Measurements from ENCODE around the gene CTRB1.
"Not testable (repeated sequence)": the region's sequence is repeated elsewhere in the genome, so short reads cannot be mapped to it uniquely, and the experiment has no call there.

The CTRB1 gene

DNA sequence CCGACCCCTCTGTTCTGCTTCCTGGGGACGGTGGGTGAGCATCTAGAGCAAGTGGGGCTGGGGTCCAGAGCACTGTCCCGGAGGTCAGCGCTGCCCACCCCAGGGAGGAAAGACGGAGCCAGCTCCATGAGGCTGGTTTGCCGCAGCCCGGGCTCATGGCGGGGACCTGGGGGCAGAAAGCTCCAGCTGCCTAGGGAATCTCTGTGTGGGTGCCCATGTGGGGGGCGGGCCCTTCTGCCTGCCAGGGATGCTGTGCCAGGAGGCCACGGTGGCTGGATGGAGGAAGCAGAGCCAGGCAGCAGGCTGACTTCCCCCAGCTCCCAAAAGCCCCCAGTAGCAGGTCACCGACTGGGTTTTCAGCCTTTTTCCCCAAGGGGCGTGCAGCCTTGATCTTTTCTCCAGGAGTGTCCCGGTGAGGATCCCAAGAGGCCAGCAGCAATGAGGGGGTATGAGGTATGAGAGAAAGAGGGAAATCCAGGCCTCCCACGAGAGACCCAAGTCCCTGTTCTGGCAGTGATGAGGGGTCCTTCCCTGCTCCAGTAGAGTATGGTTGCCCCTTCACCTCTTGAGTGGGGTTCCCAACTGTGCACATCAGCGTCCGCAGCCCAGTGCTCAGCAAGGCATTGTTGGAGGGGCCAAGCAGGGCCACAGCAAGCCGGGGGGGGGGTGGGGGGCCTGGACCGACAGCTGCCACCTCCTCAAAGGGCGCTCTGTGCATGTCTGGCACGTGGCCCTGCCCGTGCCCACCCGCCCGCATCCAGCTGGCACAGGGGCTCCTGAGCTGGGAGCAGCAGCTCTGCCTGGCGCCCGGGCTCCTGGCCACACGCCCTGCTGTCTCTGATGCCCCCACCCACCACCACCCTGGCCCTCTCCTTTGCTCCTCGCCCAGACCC is 48.2 kb downstream of the CTRB1 start:
- no peak overlapping the region for H3K4me3 ChIP-seq (ENCODE audit: control insufficient read depth, low read depth, low read length)
- DNase-seq (ENCODE audit: low read depth): no peak
- TF ChIP-seq, protein P1, sequence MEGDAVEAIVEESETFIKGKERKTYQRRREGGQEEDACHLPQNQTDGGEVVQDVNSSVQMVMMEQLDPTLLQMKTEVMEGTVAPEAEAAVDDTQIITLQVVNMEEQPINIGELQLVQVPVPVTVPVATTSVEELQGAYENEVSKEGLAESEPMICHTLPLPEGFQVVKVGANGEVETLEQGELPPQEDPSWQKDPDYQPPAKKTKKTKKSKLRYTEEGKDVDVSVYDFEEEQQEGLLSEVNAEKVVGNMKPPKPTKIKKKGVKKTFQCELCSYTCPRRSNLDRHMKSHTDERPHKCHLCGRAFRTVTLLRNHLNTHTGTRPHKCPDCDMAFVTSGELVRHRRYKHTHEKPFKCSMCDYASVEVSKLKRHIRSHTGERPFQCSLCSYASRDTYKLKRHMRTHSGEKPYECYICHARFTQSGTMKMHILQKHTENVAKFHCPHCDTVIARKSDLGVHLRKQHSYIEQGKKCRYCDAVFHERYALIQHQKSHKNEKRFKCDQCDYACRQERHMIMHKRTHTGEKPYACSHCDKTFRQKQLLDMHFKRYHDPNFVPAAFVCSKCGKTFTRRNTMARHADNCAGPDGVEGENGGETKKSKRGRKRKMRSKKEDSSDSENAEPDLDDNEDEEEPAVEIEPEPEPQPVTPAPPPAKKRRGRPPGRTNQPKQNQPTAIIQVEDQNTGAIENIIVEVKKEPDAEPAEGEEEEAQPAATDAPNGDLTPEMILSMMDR (conservative IDR thresholded peaks at IDR 0.05; ENCODE audit: control insufficient read depth, insufficient read depth, low read depth, low read length): no peak

DNA sequence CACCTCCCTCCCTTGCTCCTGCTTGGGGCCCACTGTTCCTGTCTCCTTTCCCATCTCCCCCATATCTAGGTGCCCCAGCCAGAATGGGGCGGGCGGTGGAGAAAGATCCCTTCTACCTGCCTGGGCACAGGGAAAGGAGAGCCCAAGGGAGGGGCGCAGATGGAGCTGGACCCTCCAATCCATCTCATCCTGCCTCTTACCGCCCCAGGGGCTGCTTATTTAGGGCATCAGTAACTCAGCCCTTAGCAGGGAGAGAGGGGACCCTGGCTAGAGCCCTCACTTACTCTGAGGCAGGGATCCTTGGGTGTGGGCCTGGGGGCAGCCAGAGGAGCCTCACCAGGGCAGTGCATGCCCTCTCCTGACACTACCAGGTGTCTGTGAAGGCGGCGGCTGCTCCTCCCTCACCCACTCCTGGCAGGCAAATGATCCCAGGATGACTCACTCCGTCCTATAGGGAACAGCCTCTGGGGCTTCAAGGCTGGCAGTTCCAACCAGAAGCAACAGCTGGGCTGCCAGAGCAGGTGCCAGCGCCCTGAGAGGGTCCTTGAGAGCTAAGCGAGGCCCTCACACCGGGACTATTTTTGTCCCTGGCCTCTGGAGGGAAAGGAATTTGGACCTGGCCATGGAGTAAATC is 49.0 kb downstream of the CTRB1 start:
- TF ChIP-seq, protein P1 (conservative IDR thresholded peaks at IDR 0.05; ENCODE audit: control insufficient read depth, insufficient read depth, low read depth, low read length): no peak

DNA sequence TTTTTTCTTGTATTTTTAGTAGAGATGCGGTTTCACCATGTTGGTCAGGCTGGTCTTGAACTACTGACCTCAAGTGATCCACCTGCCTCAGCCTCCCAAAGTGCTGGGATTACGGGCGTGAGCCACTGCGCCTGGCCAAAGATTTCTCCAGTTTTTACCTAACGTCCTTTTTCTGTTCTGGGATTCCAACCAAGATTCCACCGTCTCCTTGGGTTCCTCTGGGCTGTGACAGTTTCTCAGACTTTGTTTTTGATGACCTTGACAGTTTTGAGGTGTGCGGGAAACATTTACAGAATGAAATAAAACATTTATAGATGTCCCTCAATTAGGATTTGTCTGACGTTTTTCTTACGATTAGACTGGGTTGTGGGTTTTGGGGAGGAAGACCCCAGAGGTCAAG is 50.6 kb downstream of the CTRB1 start:
- not testable (repeated sequence) for DNase-seq (ENCODE audit: low read depth); H3K4me3 ChIP-seq (ENCODE audit: control insufficient read depth, low read depth, low read length)

More for the DNA sequence above, 49.0 kb downstream of the CTRB1 start:
- DNase-seq (ENCODE audit: low read depth): peak; percentile 57
- no peak overlapping the region for H3K4me3 ChIP-seq (ENCODE audit: control insufficient read depth, low read depth, low read length)

DNA sequence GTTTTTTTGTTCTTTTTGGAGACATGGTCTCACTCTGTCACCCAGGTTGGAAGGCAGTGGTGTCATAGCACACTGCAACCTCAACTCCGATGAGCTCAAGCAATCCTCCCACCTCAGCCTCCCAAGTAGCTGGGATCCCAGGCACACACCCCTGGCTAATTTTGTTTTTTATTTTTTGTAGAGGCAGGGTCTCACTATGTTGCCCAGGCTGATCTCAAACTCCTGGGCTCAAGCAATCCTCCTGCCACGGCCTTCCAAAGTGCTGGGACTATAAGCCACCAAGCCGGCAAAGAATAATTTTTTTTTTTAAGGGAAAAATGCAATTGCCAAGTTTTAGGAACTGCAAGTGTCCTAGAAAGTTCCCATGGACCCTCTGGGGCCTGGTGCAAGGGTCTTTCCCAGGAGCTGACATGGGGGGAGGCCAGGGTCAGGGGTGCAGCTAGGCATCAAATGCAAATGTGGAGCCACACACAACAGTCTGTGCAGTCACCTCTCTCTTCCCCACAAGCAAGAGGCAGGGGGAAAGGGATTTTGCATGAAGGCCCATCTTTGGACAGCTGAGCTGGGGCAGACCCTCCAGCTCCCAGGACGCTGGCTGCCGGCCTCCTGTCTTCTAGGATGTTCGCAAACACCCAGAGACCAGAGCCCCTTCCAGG is 52.8 kb downstream of the CTRB1 start:
- TF ChIP-seq, protein P1 (conservative IDR thresholded peaks at IDR 0.05; ENCODE audit: control insufficient read depth, insufficient read depth, low read depth, low read length): no peak
- no peak for DNase-seq (ENCODE audit: low read depth)
- H3K4me3 ChIP-seq (ENCODE audit: control insufficient read depth, low read depth, low read length): no peak overlapping the region

DNA sequence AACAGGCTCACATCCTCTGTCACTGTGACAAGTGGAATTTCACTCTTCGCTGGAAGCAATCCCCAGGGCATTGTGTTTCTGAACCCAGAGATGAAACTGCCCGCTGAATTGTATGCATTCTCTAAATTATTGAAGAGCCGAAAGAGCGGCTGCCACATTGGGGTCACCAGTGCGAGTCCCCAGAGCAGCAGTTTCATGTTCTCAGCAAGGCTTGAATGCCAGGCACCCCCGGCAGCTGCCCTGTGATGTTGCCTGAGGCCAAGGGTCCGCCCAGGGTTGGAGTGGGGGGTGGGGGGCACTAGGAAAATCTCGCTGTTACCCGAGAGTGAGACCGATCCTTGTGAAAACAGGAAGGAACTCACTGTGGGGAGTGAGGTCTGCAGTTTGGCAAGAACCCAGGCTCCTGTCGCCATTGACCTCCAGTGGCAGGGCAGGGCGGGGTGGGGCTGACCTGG is 53.3 kb downstream of the CTRB1 start:
- TF ChIP-seq, protein P1 (conservative IDR thresholded peaks at IDR 0.05; ENCODE audit: control insufficient read depth, insufficient read depth, low read depth, low read length): no peak
- no peak overlapping the region for H3K4me3 ChIP-seq (ENCODE audit: control insufficient read depth, low read depth, low read length)
- no peak for DNase-seq (ENCODE audit: low read depth)

DNA sequence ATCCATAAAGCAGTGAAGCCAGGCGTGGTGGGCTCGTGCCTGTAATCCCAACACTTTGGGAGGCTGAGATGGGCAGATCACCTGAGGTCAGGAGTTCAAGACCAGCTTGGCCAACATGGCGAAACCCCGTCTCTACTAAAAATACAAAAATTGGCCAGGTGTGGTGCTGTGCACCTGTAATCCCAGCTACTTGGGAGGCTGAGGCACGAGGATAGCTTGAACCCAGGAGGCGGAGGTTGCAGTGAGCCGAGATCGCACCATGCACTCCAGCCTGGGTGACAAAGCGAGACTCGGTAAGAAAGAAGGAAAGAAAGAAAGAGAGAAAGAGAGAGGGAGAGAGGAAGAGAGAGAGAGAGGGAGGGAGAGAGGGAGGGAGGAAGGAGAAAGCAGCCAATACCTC is 53.8 kb downstream of the CTRB1 start:
- DNase-seq (ENCODE audit: low read depth): not testable (repeated sequence)

DNA sequence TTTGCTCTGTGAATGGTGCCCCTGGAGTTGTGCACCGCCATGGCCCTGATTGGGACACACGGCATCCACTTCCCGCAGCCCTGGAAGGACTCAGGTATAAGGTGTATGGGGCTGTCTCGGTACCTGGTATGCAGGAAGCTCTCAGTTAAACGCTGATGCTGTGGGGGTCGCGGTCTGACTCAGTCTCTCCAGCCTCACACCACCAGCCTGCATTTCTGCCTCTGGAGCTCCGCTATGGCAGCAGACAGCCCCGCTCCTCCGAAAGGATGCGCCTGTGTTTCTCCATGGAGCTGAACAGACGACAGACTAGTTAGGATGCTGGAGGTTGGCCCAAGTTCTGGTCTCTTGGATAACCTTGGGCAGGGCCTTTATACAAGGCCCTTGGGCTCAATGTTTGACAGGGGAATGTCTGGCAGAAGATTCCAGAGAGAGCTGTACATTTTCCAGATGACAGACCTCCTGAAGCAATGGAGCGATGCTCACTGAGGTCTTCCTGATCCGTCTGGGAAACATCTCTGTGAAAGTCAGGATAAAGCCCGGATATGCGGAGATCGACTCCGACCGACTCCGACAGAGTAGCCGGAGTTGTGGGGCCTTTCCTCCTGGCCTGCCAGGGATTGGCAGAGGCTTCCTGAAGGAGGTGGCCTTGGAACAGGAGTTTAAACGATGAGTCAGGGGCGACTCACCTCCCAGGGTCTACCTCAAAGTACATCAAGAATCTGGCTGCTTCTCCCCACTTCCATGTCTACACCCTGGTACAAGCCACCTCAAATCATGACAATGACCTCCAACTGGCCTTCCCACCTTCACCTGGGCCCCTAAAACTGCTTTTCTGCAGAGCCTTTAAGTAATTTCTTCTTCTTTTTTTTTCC is 54.5 kb downstream of the CTRB1 start:
- H3K4me3 ChIP-seq (ENCODE audit: control insufficient read depth, low read depth, low read length): no peak overlapping the region
- TF ChIP-seq, protein P1 (conservative IDR thresholded peaks at IDR 0.05; ENCODE audit: control insufficient read depth, insufficient read depth, low read depth, low read length): no peak
- peak; percentile 68 for DNase-seq (ENCODE audit: low read depth)

More for the DNA sequence above, 53.8 kb downstream of the CTRB1 start:
- not testable (repeated sequence) for H3K4me3 ChIP-seq (ENCODE audit: control insufficient read depth, low read depth, low read length)

Measured in fibroblast of mammary gland (primary cell).